Neural progenitor cell (in vitro differentiated cells): ENCODE results near the gene MARCHF2. TPM values are rescaled to one million over a fixed set of nuclear protein-coding genes. Genes with fewer than 3 reads are reported as not detected.

Experiments used
- DNase-seq: peaks from one replicate; pipeline ENCODE4 v3.0.0-alpha.2; 2016; ENCODE audit warnings: low spot score
- H2AFZ ChIP-seq: fragments of 200-600 bp; sonication (generic); replicated peaks from 2 replicates; pipeline ENCODE4 v1.6.1; 2016; ENCODE audit warnings: antibody characterized with exemption
- H3F3A ChIP-seq: fragments of 200-600 bp; sonication (generic); 2 replicates; pipeline ENCODE4 v1.6.1; 2016; ENCODE audit warnings: antibody characterized with exemption, low read depth
- H3K27ac ChIP-seq: fragments of 200-600 bp; sonication (generic); 2 replicates; pipeline ENCODE4 v1.5.1; 2016; ENCODE audit warnings: mild to moderate bottlenecking
- H3K27me3 ChIP-seq: fragments of 200-600 bp; sonication (generic); 2 replicates; pipeline ENCODE4 v1.6.1; 2016; ENCODE audit warnings: mild to moderate bottlenecking, moderate library complexity
- H3K36me3 ChIP-seq: fragments of 200-600 bp; sonication (generic); 2 replicates; pipeline ENCODE4 v1.5.1; 2016
- H3K4me1 ChIP-seq: fragments of 200-600 bp; sonication (generic); 2 replicates; pipeline ENCODE4 v1.6.1; 2016; ENCODE audit warnings: mixed run types
- H3K4me2 ChIP-seq: fragments of 200-600 bp; sonication (generic); 2 replicates; pipeline ENCODE4 v1.6.1; 2016
- H3K4me3 ChIP-seq: fragments of 200-600 bp; sonication (generic); 2 replicates; pipeline ENCODE4 v1.5.1; 2016
- H3K79me2 ChIP-seq: fragments of 200-600 bp; sonication (generic); 2 replicates; pipeline ENCODE4 v1.6.1; 2016; ENCODE audit warnings: low read depth
- H3K9ac ChIP-seq: fragments of 200-600 bp; sonication (generic); 2 replicates; pipeline ENCODE4 v1.6.1; 2016
- H3K9me3 ChIP-seq: fragments of 200-600 bp; sonication (generic); 2 replicates; pipeline ENCODE4 v1.5.1; 2016; ENCODE audit warnings: low read depth
- H4K20me1 ChIP-seq: fragments of 200-600 bp; sonication (generic); 2 replicates; pipeline ENCODE4 v1.6.1; 2016; ENCODE audit warnings: low read depth
- H3K27ac Mint-ChIP-seq: 3 replicates; pipeline ENCODE4 v1.8.0; 2021; ENCODE audit warnings: mixed read lengths
- H3K27me3 Mint-ChIP-seq: 2 replicates; pipeline ENCODE4 v1.8.0; 2022; ENCODE audit warnings: low read depth, mild to moderate bottlenecking, inconsistent platforms, moderate library complexity, mixed read lengths; ENCODE audit not compliant: insufficient read depth
- H3K36me3 Mint-ChIP-seq: 3 replicates; pipeline ENCODE4 v1.8.0; 2021; ENCODE audit warnings: mixed read lengths
- H3K4me1 Mint-ChIP-seq: 3 replicates; pipeline ENCODE4 v1.8.0; 2021; ENCODE audit warnings: mixed read lengths
- H3K4me3 Mint-ChIP-seq: 3 replicates; pipeline ENCODE4 v1.8.0; 2021; ENCODE audit warnings: mild to moderate bottlenecking, moderate library complexity, mixed read lengths
- H3K9me3 Mint-ChIP-seq: 3 replicates; pipeline ENCODE4 v1.8.0; 2020; ENCODE audit warnings: mixed read lengths
- CTCF ChIP-seq: fragments of 200-600 bp; sonication (generic); IDR thresholded peaks from 2 replicates; pipeline ENCODE4 v1.5.1; 2017; ENCODE audit warnings: antibody characterized with exemption, mild to moderate bottlenecking
- EZH2 ChIP-seq: fragments of 200-600 bp; sonication (generic); IDR thresholded peaks from 2 replicates; pipeline ENCODE4 v1.6.1; 2017; ENCODE audit warnings: antibody characterized with exemption, mild to moderate bottlenecking, moderate library complexity
- EZH2phosphoT487 ChIP-seq: fragments of 200-600 bp; sonication (generic); IDR thresholded peaks from 2 replicates; pipeline ENCODE4 v1.6.1; 2017; ENCODE audit warnings: antibody characterized with exemption
- total RNA-seq: library from RNA; depleted of rRNA; stranded (reverse); fragments of >200 nt; gene quantifications from 2 replicates; pipeline ENCODE4 v1.2.3, GENCODE V29; 2015; ENCODE audit warnings: low replicate concordance

MARCHF2 gene
- total RNA-seq, 1 donor from 2014 or later = 27.0 TPM

DNA sequence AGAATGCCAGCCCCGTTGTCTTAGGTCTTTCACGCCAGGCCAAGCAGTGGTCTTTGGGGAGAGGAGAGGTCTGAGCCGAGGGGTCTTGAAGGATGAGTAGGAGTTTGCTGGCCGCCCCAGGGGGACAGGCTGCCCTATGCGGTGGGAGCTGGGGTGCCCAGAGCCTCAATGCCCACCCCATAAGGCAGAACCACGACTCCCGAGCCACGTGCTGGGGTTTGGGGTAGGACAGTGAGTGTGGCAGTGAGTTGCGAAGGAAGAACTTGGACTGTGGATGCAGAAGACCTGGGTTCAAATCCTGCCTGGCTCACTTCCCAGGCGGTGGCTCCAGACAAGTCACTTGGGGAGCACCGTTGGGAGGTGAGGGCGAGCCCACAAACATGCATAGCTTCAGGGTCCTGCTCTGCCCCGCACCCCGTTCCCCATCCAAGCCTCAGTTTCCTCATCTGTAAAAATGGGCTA is 17.5 kb upstream of the MARCHF2 start:
- TF ChIP-seq EZH2phosphoT487 (no peak), CTCF (no peak), EZH2 (no peak)
- peaks cover 86% of the 10 kb centered on the region for H3K79me2 ChIP-seq

DNA sequence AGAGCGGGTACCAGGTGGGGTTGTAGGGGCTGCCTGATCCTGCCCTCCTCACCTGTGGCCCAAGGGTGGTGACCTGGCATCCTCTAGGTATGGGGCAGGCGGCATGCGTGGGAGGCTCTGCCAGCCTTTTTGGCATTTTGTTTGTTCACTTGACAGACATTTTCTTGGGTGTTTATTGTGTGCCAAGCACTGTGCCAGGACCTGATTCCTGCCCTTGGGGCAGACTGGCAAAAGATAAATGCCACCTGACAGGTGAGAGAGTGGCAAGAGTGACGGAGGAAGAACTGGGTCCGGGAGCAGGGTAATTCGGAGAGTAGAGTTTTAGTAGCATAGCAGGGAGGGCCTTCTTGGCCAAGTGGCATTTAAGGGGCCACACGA is 16.9 kb upstream of the MARCHF2 start:
- H3K4me3 Mint-ChIP-seq = no peak overlapping the region
- Histone ChIP-seq H3K9ac (no peak overlapping the region), H3K4me3 (no peak overlapping the region), H3K79me2 (peaks cover 81% of the 10 kb centered on the region), H4K20me1 (peaks cover 63% of the 10 kb centered on the region), H3K9me3 (no peaks in the 10 kb centered on the region), H3K36me3 (no peaks in the 10 kb centered on the region), H3K4me1 (no peaks in the 10 kb centered on the region), H3K27me3 (no peaks in the 10 kb centered on the region), H3K4me2 (no peak overlapping the region), H3K27ac (no peak overlapping the region), H2AFZ (no peak overlapping the region), H3F3A (peaks cover 2% of the 10 kb centered on the region)
- no peak overlapping the region for H3K27ac Mint-ChIP-seq
- no peaks in the 10 kb centered on the region for H3K9me3 Mint-ChIP-seq
- H3K27me3 Mint-ChIP-seq = peaks cover 8% of the 10 kb centered on the region
- DNase-seq = no peak
- peaks cover 17% of the 10 kb centered on the region for H3K4me1 Mint-ChIP-seq
- peaks cover 4% of the 10 kb centered on the region for H3K36me3 Mint-ChIP-seq
- TF ChIP-seq EZH2phosphoT487 (no peak), EZH2 (no peak), CTCF (no peak)

More for the DNA sequence above, 17.5 kb upstream of the MARCHF2 start:
- H3K4me1 Mint-ChIP-seq = peaks cover 20% of the 10 kb centered on the region
- DNase-seq = no peak
- Histone ChIP-seq H3K4me3 (no peak overlapping the region), H3F3A (peaks cover 5% of the 10 kb centered on the region), H3K4me2 (no peak overlapping the region), H3K27ac (no peak overlapping the region), H3K36me3 (no peaks in the 10 kb centered on the region), H3K9ac (no peak overlapping the region), H4K20me1 (peaks cover 66% of the 10 kb centered on the region), H3K27me3 (no peaks in the 10 kb centered on the region), H3K4me1 (no peaks in the 10 kb centered on the region), H3K9me3 (no peaks in the 10 kb centered on the region), H2AFZ (no peak overlapping the region)
- peaks cover 4% of the 10 kb centered on the region for H3K36me3 Mint-ChIP-seq
- no peak overlapping the region for H3K27ac Mint-ChIP-seq
- peaks cover 10% of the 10 kb centered on the region for H3K27me3 Mint-ChIP-seq
- H3K4me3 Mint-ChIP-seq = no peak overlapping the region
- H3K9me3 Mint-ChIP-seq = no peaks in the 10 kb centered on the region

GRCh38 chr19:8396563-8397203 is 16.4 kb upstream of the MARCHF2 start:
- H3K9ac ChIP-seq = no peak overlapping the region
- TF ChIP-seq CTCF (peak; percentile 60), EZH2phosphoT487 (no peak)
- H3F3A ChIP-seq = no peaks in the 10 kb centered on the region
- peaks cover 4% of the 10 kb centered on the region for H3K36me3 Mint-ChIP-seq
- H3K27ac ChIP-seq = no peak overlapping the region
- no peaks in the 10 kb centered on the region for H3K9me3 Mint-ChIP-seq
- peak overlapping the region; percentile 24 for H3K27ac Mint-ChIP-seq
- DNase-seq = peak; percentile 67
- H3K4me3 Mint-ChIP-seq = no peak overlapping the region
- H3K79me2 ChIP-seq = peaks cover 76% of the 10 kb centered on the region
- peaks cover 8% of the 10 kb centered on the region for H3K27me3 Mint-ChIP-seq
- H3K4me3 ChIP-seq = no peak overlapping the region
- peaks cover 15% of the 10 kb centered on the region for H3K4me1 Mint-ChIP-seq
- no peaks in the 10 kb centered on the region for H3K4me1 ChIP-seq
- H2AFZ ChIP-seq = no peak overlapping the region
- no peak overlapping the region for H3K4me2 ChIP-seq
- H4K20me1 ChIP-seq = peaks cover 58% of the 10 kb centered on the region
- H3K9me3 ChIP-seq = no peaks in the 10 kb centered on the region
- no peaks in the 10 kb centered on the region for H3K27me3 ChIP-seq
- no peaks in the 10 kb centered on the region for H3K36me3 ChIP-seq
